Progenitor cell of endocrine pancreas (in vitro differentiated cells): Measurements from ENCODE around the gene ATP2B2. TPM values are rescaled to one million over a fixed set of nuclear protein-coding genes. Genes with fewer than 3 reads are reported as not detected.

Experiments used
- DNase-seq: peaks from one replicate; pipeline ENCODE4 v3.0.0; 2021; ENCODE audit warnings: low spot score; ENCODE audit not compliant: unreplicated experiment
- H3K27ac Mint-ChIP-seq: 2 replicates; pipeline ENCODE4 v1.8.0; 2021; ENCODE audit warnings: mild to moderate bottlenecking, moderate library complexity, mixed read lengths
- H3K27me3 Mint-ChIP-seq: 2 replicates; pipeline ENCODE4 v1.8.0; 2021; ENCODE audit warnings: mixed read lengths
- H3K36me3 Mint-ChIP-seq: 2 replicates; pipeline ENCODE4 v1.8.0; 2022; ENCODE audit warnings: mixed read lengths; ENCODE audit not compliant: insufficient read depth
- H3K4me1 Mint-ChIP-seq: 2 replicates; pipeline ENCODE4 v1.8.0; 2021; ENCODE audit warnings: low read depth, mixed read lengths
- H3K4me3 Mint-ChIP-seq: 2 replicates; pipeline ENCODE4 v1.8.0; 2021; ENCODE audit warnings: low read depth, mild to moderate bottlenecking, moderate library complexity, mixed read lengths
- H3K9me3 Mint-ChIP-seq: 2 replicates; pipeline ENCODE4 v1.8.0; 2021; ENCODE audit warnings: low read depth, mixed read lengths
- microRNA-seq: library from miRNA; unstranded; fragments of <30 nt; microRNA quantifications from one replicate; pipeline ENCODE4 v1.1.0, GENCODE V29; 2020; ENCODE audit warnings: borderline number of aligned reads; ENCODE audit not compliant: unreplicated experiment
- total RNA-seq: library from RNA; stranded (reverse); gene quantifications from 2 replicates; pipeline ENCODE4 v1.2.1, GENCODE V29; 2021
- TF ChIP-seq, protein P1 (sequence below): fragments of 200-600 bp; sonication (generic); IDR thresholded peaks from one replicate; pipeline ENCODE4 v1.5.0; 2021; ENCODE audit warnings: antibody characterized with exemption, mild to moderate bottlenecking; ENCODE audit not compliant: unreplicated experiment

Gene ATP2B2
- total RNA-seq, 1 donor from 2014 or later = 0.07 TPM

DNA sequence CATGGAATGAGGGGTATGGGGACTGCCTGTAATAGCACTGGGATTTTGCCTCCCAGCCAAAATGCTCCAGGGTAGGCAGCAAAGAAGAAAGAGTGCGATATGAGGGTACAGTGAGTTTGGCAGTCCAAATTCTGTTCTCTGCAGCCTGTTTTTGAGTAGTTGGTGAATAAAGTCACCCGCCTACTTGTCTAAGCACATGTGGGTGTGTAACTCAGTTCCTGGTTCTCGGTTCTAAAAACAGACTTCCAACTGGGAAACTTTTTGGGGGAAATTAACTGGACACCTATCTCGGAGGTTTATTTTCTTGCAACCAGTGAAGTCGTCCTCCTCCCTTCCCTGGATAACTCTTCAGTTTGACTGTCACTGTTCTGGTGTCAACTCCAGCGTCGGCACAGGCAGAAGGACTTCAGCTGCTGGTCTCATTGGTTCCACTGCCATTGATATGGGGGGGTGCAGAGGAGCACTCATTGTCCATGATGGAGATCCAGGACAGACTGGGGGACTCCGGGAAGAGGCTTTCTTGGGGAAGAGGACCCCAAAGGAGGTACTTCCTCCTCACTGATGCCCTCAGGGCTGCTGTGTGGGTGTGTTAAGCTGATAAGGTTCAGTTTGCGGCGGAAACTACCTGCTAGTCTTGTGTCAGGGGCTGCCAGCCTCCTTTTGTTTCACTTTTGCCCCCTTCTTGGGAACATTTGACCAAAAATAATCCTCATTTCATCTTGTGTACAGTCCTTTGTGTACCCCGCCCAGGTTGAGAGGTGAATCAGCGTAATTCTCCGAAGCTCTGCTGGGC, 225.8 kb downstream of the ATP2B2 start:
- H3K27me3 Mint-ChIP-seq = no peaks in the 10 kb centered on the region
- TF ChIP-seq, protein P1, sequence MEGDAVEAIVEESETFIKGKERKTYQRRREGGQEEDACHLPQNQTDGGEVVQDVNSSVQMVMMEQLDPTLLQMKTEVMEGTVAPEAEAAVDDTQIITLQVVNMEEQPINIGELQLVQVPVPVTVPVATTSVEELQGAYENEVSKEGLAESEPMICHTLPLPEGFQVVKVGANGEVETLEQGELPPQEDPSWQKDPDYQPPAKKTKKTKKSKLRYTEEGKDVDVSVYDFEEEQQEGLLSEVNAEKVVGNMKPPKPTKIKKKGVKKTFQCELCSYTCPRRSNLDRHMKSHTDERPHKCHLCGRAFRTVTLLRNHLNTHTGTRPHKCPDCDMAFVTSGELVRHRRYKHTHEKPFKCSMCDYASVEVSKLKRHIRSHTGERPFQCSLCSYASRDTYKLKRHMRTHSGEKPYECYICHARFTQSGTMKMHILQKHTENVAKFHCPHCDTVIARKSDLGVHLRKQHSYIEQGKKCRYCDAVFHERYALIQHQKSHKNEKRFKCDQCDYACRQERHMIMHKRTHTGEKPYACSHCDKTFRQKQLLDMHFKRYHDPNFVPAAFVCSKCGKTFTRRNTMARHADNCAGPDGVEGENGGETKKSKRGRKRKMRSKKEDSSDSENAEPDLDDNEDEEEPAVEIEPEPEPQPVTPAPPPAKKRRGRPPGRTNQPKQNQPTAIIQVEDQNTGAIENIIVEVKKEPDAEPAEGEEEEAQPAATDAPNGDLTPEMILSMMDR = no peak
- no peak overlapping the region for H3K27ac Mint-ChIP-seq
- no peak overlapping the region for H3K4me3 Mint-ChIP-seq
- no peaks in the 10 kb centered on the region for H3K9me3 Mint-ChIP-seq
- H3K4me1 Mint-ChIP-seq = no peaks in the 10 kb centered on the region
- DNase-seq = no peak
- H3K36me3 Mint-ChIP-seq = peaks cover 14% of the 10 kb centered on the region

DNA sequence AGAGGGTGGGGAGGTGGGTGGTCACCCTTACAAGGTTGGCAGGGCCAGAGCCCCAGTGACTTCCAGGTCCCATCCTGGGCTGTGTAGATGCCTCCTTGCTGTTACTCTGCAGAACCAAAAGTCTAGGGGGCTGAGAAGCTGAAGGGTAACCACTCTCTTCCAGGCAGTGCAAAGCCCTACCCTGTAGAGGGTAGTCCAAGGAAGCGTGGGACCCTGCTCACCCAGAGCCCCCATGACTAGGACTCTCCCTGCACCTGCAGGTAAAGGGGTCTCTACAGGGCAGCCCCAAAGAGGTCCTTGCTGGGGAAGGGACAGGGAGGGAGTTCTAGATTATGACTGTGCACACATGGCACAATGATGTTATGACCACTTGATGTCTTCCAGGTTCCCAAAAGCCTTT, 226.9 kb downstream of the ATP2B2 start:
- Mint-ChIP-seq H3K9me3 (no peaks in the 10 kb centered on the region), H3K4me3 (no peak overlapping the region), H3K36me3 (peaks cover 13% of the 10 kb centered on the region), H3K4me1 (peaks cover 6% of the 10 kb centered on the region), H3K27ac (no peak overlapping the region), H3K27me3 (no peaks in the 10 kb centered on the region)
- TF ChIP-seq, protein P1 = no peak
- no peak for DNase-seq

DNA sequence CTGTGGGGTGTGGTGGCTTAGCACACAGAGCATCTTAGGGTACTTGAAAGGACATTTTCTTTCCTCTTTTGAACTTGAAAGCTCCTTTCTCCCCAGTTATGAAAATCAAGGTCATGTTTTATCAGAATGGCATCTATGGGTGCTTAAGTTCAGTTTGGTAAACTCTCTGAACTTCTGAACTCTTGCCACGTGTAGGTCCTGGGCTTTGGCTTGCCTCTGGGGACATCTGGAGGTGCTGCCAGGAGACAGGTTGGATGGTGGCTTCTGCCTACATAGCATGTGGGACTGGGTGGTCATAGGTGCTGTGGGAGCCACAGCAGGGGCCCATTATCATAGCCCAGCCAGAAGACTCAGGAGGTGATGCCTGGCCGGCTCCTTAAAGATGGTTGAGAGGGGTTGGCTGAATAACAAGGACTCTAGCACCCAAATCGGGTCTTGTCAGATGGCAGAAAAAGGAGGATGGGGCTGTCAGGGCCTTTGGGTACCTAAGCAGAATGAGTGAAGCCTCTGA, 228.2 kb downstream of the ATP2B2 start:
- no peaks in the 10 kb centered on the region for H3K27me3 Mint-ChIP-seq
- H3K4me3 Mint-ChIP-seq = no peak overlapping the region
- DNase-seq = no peak
- H3K4me1 Mint-ChIP-seq = peaks cover 7% of the 10 kb centered on the region
- TF ChIP-seq, protein P1 = no peak
- peaks cover 15% of the 10 kb centered on the region for H3K36me3 Mint-ChIP-seq
- H3K9me3 Mint-ChIP-seq = no peaks in the 10 kb centered on the region
- no peak overlapping the region for H3K27ac Mint-ChIP-seq

DNA sequence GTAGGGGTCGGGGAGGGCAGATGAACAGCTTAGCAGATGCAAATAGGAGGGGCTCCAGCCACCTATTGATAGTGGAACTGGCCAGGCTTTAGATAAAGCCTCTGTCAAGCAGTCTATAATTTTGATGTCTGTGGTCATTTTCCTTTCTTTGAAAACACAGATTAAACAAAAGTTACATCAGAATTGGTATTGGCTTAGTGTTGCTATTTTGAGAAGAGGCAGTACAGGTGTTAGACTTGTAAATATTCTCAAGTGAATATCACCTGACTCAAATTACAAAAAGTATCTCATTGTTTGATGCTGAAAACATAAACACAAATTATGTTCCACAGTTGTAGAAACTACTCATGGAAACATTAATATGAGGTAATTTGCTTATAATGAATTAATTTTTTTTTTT, 230.8 kb downstream of the ATP2B2 start:
- Mint-ChIP-seq H3K27me3 (no peaks in the 10 kb centered on the region), H3K36me3 (peaks cover 18% of the 10 kb centered on the region), H3K9me3 (no peaks in the 10 kb centered on the region), H3K27ac (no peak overlapping the region), H3K4me1 (peaks cover 7% of the 10 kb centered on the region), H3K4me3 (no peak overlapping the region)
- TF ChIP-seq, protein P1 = no peak
- no peak for DNase-seq

Small RNA genes within 50 kb of the gene (microRNA-seq; reads per million reads assigned to microRNA genes)
- not detected for gene MIR378B
- gene MIR885 = not detected

Other genes with a start within 250 kb of the ATP2B2 start
- gene GHRL, start 212.6 kb downstream of the ATP2B2 start, total RNA-seq = 31.8 and 45.8 TPM in 2 replicates
- gene SEC13, start 184.5 kb downstream of the ATP2B2 start, total RNA-seq = 101 and 105 TPM in 2 replicates